ENCODE data around the gene ZC3H13. TPM values are rescaled to one million over a fixed set of nuclear protein-coding genes. Genes with fewer than 3 reads are reported as not detected.
A peak's percentile ranks its signal among the peaks of the same experiment; 100 is the strongest.

The ZC3H13 gene
- total RNA-seq, 1 experiment from 2014 or later: 9.5 TPM

DNA sequence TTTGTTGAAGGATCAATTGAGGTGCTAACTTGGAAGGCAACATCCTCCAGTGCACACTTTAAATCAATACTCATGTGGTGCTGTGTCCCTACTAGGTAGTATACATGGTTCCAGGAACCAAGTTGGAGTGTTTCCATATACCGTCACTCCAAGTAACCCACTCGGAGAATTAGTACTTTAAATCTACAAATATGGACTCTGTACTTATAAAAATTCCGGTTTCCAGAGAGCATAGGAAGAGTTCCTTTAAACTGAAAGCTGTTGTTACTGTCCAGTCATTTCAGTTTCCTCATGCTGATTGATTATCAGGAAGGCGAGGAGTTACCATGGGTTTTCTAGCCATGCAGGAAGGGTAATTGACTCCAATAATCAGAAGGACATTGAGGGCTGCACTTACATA is 45.1 kb upstream of the ZC3H13 start:
- ChIA-PET POLR2A (ENCODE audit: unreplicated experiment) (no interaction called here), CTCF (no interaction called here)
- DNase-seq: no peak
- no peak overlapping the region for H3K9ac ChIP-seq (ENCODE audit: low read length)
- no peak for ATAC-seq
- no peak overlapping the region for H3K4me3 ChIP-seq (ENCODE audit: low read length)
- H3K27me3 ChIP-seq (ENCODE audit: low read length): peaks cover 22% of the 10 kb centered on the region
- no peak overlapping the region for H3K4me2 ChIP-seq (ENCODE audit: low read length)
- intact Hi-C loops (cut with micrococcal nuclease): no loop called here
- H3K9me2 ChIP-seq (replicated peaks; ENCODE audit: low read length): no peaks in the 10 kb centered on the region
- H4K20me1 ChIP-seq (ENCODE audit: low read length): no peaks in the 10 kb centered on the region
- no peak overlapping the region for H3K27ac ChIP-seq (ENCODE audit: low read length)
- H3K4me1 ChIP-seq (ENCODE audit: insufficient read depth, low read length): no peaks in the 10 kb centered on the region
- BruUV-seq (replicated peaks): no TSS peak
- TF ChIP-seq EZH2 (IDR thresholded peaks at IDR 0.05; ENCODE audit: low read length, unreplicated experiment): no peak
- TF ChIP-seq, protein P1, sequence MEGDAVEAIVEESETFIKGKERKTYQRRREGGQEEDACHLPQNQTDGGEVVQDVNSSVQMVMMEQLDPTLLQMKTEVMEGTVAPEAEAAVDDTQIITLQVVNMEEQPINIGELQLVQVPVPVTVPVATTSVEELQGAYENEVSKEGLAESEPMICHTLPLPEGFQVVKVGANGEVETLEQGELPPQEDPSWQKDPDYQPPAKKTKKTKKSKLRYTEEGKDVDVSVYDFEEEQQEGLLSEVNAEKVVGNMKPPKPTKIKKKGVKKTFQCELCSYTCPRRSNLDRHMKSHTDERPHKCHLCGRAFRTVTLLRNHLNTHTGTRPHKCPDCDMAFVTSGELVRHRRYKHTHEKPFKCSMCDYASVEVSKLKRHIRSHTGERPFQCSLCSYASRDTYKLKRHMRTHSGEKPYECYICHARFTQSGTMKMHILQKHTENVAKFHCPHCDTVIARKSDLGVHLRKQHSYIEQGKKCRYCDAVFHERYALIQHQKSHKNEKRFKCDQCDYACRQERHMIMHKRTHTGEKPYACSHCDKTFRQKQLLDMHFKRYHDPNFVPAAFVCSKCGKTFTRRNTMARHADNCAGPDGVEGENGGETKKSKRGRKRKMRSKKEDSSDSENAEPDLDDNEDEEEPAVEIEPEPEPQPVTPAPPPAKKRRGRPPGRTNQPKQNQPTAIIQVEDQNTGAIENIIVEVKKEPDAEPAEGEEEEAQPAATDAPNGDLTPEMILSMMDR (conservative IDR thresholded peaks at IDR 0.05; ENCODE audit: low read depth, low read length): no peak
- TF ChIP-seq EZH2phosphoT487 (IDR thresholded peaks at IDR 0.05; ENCODE audit: borderline replicate concordance, low read length): no peak
- no peak overlapping the region for H2AFZ ChIP-seq (ENCODE audit: low read length)
- H3F3A ChIP-seq (ENCODE audit: low read length, unreplicated experiment): no peaks in the 10 kb centered on the region
- no peaks in the 10 kb centered on the region for H3K36me3 ChIP-seq (ENCODE audit: low read depth, low read length)
- no peaks in the 10 kb centered on the region for H3K79me2 ChIP-seq (ENCODE audit: low read length)
- no peaks in the 10 kb centered on the region for H3K9me3 ChIP-seq (ENCODE audit: low read length)

DNA sequence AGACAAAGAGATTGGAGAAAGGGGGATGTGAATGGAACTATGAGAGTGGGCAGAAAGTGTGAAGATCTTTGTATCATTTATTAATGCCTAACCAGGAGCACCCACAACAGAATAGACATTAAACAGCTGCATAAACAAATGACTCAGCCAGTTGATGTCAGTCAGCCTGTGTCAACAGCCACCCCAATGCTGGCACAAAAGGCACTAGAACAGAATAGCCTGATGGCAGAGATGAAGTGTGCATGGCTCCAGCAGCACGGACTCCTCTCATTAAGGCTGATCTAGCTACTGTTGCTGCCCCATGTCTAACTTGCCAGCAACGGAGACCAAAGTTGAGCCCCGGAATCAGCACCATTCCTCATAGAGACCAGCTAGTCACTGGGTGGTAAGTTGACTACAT is 44.5 kb upstream of the ZC3H13 start:
- CTCF ChIA-PET: no interaction called here
- TF ChIP-seq, protein P1 (conservative IDR thresholded peaks at IDR 0.05; ENCODE audit: low read depth, low read length): no peak
- TF ChIP-seq EZH2phosphoT487 (IDR thresholded peaks at IDR 0.05; ENCODE audit: borderline replicate concordance, low read length) (no peak), EZH2 (IDR thresholded peaks at IDR 0.05; ENCODE audit: low read length, unreplicated experiment) (no peak)

DNA sequence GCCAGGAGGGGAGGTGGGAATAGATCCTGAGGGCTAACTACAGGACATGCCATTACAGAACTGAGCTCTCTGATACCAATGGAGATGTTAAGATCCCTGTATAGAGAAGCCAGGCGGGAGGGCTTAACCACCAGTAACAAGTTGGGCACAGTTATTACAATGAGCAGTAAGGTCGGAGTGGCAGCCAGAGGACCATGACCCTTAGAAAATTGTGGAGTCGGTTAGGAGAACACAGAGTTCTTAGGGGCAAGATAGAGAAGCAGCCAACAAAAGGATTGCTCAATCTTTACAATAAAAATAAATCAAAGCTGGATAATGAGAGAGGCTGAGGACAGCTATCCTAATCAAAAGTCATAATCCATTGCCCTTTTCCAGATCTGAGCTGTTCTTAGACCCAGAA is 41.9 kb upstream of the ZC3H13 start:
- no peak overlapping the region for H3K27ac ChIP-seq (ENCODE audit: low read length)
- H3K4me3 ChIP-seq (ENCODE audit: low read length): no peak overlapping the region
- peaks cover 29% of the 10 kb centered on the region for H3K27me3 ChIP-seq (ENCODE audit: low read length)
- H4K20me1 ChIP-seq (ENCODE audit: low read length): no peaks in the 10 kb centered on the region
- ChIA-PET POLR2A (ENCODE audit: unreplicated experiment) (no interaction called here), CTCF (no interaction called here)
- no peaks in the 10 kb centered on the region for H3K79me2 ChIP-seq (ENCODE audit: low read length)
- H2AFZ ChIP-seq (ENCODE audit: low read length): no peak overlapping the region
- no peaks in the 10 kb centered on the region for H3K36me3 ChIP-seq (ENCODE audit: low read depth, low read length)
- BruUV-seq (replicated peaks): no TSS peak
- DNase-seq (no peak), ATAC-seq (no peak)
- H3K9ac ChIP-seq (ENCODE audit: low read length): no peak overlapping the region
- H3F3A ChIP-seq (ENCODE audit: low read length, unreplicated experiment): no peaks in the 10 kb centered on the region
- TF ChIP-seq, protein P1 (conservative IDR thresholded peaks at IDR 0.05; ENCODE audit: low read depth, low read length): no peak
- no peak for TF ChIP-seq EZH2phosphoT487 (IDR thresholded peaks at IDR 0.05; ENCODE audit: borderline replicate concordance, low read length)
- no peak for TF ChIP-seq EZH2 (IDR thresholded peaks at IDR 0.05; ENCODE audit: low read length, unreplicated experiment)
- no peaks in the 10 kb centered on the region for H3K9me3 ChIP-seq (ENCODE audit: low read length)
- no peaks in the 10 kb centered on the region for H3K4me1 ChIP-seq (ENCODE audit: insufficient read depth, low read length)
- H3K4me2 ChIP-seq (ENCODE audit: low read length): no peak overlapping the region
- H3K9me2 ChIP-seq (replicated peaks; ENCODE audit: low read length): no peaks in the 10 kb centered on the region
- intact Hi-C loops (cut with micrococcal nuclease): no loop called here

More for the DNA sequence above, 44.5 kb upstream of the ZC3H13 start:
- Histone ChIP-seq H3K9me3 (ENCODE audit: low read length) (no peaks in the 10 kb centered on the region), H3K27me3 (ENCODE audit: low read length) (peaks cover 28% of the 10 kb centered on the region), H3K36me3 (ENCODE audit: low read depth, low read length) (no peaks in the 10 kb centered on the region), H2AFZ (ENCODE audit: low read length) (no peak overlapping the region), H3K4me2 (ENCODE audit: low read length) (no peak overlapping the region), H3K4me1 (ENCODE audit: insufficient read depth, low read length) (no peaks in the 10 kb centered on the region), H3K27ac (ENCODE audit: low read length) (no peak overlapping the region), H3K4me3 (ENCODE audit: low read length) (no peak overlapping the region), H3K9ac (ENCODE audit: low read length) (no peak overlapping the region), H3F3A (ENCODE audit: low read length, unreplicated experiment) (no peaks in the 10 kb centered on the region), H3K9me2 (replicated peaks; ENCODE audit: low read length) (no peaks in the 10 kb centered on the region), H3K79me2 (ENCODE audit: low read length) (no peaks in the 10 kb centered on the region), H4K20me1 (ENCODE audit: low read length) (no peaks in the 10 kb centered on the region)
- BruUV-seq (replicated peaks): no TSS peak
- peak; percentile 37; the same call in 1 of the 2 replicates for ATAC-seq
- intact Hi-C loops (cut with micrococcal nuclease): no loop called here
- POLR2A ChIA-PET (ENCODE audit: unreplicated experiment): no interaction called here
- peak; percentile 12 for DNase-seq
